HG03135 (cell line): ENCODE data around the gene ANKH.

Experiments used
- ATAC-seq: cut with Tn5 transposase; IDR thresholded peaks from one replicate; pipeline ENCODE4 v1.9.1; 2021; ENCODE audit warnings: mild to moderate bottlenecking, moderate library complexity; ENCODE audit not compliant: unreplicated experiment

ANKH gene

DNA sequence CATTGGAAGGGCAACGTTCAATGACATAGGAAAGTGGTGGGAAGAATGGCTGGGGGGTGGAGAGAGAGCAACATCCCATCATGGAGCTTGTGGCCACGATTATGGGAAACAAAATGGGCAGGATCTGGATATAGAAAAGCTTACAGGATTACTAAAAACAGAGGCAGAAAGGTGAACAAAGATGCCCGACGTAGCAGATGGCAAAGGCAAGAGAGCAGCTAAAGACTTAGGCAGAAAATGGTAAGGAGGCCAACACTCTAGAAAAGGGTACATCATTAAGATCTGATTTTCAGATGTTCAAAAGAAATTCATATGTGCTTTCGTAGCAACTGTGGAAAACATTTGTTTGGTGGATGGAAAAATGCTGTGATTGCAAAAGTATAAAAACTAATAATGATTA is 104.5 kb downstream of the ANKH start:
- ATAC-seq: no peak

DNA sequence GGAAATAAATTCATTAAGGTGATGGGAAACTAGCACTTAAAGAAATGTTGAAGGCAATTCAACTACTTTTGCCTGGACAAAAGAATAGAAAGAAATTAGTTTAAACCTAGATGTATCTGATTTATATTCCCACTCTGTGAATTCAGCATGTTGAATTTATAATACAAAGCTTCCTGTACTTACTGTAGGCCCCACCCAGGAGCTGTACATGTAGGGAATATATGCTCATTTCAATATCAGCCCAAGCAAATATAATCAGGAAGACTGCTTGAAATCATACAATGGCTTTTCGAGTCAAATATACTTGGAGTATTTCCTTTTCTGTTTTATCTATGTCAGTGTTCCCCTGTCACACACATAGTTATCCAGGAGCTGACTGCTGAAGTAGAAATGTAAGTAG is 105.0 kb downstream of the ANKH start:
- ATAC-seq: no peak

DNA sequence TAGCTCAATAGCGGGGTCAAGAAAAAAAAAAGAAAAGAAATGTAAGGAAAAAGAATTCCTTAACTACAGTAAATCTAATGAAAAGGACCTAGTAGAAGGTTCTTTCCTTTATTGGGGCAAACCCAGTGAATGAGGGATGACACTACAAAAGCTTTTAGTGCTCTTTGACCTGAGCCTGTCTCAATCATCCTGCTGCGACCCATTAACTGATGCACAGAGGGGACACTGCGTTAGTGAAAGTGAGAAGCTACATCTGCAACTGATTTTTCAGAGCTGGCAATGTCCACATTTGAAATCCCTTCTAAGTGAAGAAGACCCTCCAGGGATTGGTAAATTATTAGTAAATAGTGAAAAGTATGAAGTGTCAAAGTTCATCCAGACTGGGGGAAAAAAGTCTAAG is 106.0 kb downstream of the ANKH start:
- no peak for ATAC-seq

DNA sequence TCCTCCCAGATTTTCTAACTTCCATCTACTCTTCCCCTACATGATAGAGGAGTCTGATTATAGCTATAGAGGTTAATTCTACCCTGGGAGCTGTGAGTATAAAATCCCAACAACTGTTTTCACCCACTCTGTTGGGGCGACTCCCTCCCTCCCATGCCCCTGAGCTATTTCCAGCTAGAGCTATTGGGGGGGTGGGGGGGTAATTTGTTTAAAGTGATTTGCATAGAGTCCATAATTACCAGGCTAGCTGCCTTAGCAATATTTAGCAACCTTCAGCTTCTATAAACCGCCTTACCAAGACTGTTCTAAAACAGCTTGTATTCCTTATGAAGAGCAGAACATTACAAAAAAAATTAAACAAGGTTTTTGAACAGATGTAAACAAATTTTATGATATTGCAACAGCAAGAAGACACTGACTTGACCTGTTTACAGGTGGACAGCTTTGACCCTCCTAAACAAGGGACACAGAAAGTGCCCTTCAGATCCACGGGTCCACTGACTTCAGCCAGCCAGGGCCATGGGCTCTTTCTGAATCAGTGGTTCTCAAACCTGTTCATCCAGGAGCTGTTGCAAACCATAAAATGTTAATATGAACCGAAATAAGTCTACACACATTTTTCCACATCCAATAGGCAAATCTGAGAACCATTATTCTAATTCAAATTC is 108.9 kb downstream of the ANKH start:
- ATAC-seq: no peak

DNA sequence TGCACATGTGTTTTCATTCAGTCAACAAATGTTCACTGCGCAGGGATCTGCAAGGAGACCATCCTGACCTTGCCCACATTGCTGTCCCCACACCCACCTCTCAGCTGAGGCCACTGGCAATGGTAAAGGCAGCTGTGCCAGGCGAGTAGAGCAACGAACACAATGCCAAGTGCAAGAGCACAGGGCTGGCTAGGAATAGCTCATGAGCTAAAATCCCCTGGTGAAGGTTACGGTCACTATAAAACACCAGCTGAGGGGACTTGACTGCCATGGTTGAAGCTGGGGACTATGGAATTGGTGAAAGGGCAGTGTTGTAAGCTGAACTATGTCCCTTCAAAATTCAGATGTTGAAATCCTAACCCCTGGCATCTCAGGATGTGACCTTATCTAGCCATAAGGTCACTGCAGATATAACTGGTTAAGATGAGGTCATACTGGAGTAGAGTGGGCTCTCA is 111.0 kb downstream of the ANKH start:
- ATAC-seq: no peak

DNA sequence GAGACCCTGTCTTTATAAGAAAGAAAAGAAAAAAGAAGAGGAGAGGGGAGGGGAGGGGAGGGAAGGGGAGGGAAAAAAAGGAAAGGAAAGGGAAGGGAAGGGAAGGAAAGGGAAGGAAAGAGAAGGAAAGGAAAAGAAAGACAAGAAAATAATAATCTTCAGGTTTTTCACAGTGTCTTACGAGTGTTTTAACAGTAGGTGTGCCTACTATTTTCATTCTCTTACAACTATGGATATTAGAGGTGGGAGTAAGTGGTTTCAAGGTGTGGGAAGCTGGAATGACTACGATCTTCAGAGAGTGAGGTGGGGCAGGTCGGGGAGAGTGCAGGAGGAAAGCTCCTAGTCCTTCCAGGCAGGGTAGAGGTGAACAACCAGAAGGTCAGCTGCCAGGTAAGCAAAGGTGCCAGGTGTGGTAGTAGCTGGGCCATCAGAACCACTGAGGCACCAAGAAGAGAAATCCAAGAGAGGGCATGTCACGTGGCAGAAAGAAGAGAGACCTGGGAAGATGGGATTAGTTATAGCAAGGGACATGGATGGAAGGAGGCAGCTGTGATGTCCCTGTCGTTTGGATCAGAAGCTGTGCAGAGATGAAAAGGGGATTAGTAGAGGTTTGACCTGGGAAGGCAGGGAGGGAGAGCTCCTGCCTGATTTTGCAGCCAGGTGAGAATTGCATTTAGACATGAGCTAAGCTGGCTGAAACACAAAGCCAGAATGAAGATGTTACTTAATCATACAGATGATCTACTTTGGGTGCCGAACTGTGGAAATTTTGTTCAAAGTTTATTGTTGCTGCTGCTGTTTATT is 111.6 kb downstream of the ANKH start:
- ATAC-seq: no peak

DNA sequence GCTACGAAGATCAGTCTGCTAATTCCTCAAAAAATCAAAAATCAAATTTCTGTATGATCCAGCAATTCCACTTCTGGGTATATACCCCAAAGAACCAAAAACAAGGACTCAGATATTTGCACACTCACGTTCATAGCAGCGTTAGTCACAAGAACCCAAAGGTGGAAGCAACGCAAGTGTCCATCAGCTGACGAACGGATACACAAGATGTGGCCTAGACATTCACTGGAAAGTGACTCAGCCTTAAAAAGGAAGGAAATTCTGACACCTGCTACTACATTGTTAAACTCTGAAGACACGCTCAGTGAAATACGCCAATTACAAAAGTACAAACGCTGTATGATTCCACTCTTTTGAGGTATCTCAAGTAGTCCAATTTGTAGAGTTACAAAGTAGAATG is 113.7 kb downstream of the ANKH start:
- ATAC-seq: no peak

DNA sequence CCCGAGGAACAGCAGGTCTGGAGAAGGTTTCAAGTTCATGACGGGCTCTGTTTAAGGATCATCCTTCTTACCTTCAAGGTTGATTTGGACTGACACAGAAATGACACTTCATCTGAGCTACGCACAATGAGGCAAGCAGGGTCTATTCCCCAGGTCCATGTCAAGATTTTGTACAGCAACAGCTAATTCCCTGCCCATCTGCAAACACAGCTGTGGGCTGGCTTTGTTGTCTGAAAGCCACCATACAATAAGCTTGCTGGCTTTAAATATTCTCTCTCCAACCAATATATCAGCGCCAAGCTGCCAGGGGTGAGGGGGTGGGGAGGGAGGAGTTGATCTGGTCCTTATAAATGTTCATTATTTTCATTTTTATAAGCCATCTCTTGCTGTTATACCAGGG is 115.1 kb downstream of the ANKH start:
- ATAC-seq: no peak

DNA sequence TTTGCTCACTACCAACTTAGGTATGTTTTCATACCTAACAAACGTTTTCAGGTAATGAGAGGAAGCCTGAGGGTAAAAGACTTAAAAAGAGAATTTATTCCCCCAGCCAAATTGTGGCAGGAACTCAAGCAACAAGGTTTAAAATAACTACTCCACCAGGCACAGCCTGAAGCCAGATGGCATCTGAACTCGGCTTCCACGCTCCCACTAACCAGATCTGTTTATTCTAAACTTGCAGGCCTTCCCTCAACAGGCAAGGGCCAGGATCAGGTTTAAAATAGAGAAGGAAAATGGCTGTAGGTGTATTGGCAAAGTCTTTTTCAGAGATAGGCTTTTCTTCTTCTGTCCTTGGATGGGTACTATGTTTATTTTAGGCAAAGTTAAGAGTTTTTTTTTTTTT is 117.6 kb downstream of the ANKH start:
- no peak for ATAC-seq

DNA sequence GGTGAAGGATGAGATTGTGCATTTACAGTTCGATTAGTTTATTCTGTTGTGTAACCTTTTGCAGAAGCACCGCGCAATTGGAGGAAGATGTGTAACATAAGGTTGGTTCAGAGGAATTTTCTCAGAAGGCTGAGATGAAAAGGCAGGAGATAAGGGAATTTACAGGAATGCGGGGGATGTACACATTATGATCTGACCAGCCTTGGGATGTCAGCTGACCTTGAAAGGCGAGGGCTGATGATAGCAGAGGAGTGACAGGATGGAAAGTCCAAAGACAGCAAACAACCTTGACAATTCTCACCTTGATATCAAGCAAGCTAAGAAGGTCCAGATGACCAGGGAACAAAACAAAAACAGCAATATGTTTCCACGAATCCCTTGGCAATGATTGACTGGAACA is 118.3 kb downstream of the ANKH start:
- no peak for ATAC-seq

DNA sequence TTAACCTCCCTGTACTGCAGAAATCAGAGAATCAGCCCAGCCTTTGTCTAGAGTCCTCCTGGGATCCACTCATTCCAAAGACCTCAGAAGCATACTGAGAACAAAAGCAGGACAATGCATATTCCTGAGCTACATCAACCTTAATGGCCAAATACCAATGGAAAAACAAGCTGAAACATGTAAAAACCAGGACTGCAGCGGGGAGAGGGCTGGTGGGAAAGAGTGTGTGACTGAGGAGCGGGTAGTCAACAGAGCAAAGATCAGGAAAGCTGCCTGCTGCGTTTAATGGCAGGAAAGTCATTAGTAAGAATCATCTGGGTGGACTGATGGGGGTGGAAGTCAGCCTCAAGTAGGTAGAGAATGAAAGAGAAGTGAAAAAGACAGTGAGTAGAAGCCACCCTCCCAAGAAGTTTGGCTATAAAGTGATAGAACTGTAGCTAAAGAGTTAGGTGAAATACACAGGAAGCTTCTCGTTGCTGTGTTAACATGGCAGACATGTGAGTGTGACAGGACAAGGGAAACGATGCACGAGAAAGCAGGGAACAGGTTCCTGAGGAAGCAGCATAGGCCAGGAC is 119.0 kb downstream of the ANKH start:
- no peak for ATAC-seq

DNA sequence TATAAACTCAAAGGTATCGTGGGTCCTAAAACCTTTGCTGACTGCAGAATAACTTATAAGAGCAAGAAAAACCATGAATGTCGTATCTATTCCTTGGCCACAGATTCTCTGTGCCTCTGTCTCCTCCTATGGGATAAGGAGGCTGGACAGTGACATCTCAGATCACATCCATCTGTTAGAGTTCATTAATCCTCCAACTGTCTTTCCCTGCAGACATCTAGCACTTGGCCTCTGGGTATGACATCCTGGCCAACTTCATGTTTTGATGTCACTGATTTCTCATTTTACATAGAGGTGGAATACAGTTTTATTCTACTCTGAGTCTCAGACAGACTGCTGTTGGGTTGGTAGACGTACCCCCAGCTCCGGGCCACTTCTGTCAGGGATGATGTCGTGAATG is 120.9 kb downstream of the ANKH start:
- no peak for ATAC-seq

DNA sequence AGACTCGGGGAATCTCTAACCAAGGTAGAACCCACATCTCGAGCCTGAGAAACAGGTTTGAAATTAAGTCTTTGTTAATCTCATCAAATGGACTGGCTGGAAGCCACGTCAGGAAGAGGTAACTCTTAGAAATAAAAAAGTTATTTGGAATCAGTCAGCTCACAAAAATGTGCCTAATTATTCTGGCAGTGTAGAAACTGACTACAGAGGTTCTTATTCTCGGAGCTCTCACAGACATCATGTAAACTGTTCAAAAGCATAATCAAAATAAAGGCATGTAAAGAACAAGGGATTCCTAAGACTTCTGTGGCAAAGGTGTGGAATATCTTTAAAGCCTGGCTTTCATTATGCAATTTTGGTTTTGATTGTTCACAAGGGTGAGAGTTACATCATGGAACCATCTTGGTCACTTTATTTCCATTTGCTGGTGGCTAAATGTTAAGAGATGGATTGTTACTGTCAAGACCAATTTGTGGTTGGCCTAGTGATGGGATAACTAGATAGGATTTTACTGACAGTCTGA is 121.9 kb downstream of the ANKH start:
- ATAC-seq: no peak

DNA sequence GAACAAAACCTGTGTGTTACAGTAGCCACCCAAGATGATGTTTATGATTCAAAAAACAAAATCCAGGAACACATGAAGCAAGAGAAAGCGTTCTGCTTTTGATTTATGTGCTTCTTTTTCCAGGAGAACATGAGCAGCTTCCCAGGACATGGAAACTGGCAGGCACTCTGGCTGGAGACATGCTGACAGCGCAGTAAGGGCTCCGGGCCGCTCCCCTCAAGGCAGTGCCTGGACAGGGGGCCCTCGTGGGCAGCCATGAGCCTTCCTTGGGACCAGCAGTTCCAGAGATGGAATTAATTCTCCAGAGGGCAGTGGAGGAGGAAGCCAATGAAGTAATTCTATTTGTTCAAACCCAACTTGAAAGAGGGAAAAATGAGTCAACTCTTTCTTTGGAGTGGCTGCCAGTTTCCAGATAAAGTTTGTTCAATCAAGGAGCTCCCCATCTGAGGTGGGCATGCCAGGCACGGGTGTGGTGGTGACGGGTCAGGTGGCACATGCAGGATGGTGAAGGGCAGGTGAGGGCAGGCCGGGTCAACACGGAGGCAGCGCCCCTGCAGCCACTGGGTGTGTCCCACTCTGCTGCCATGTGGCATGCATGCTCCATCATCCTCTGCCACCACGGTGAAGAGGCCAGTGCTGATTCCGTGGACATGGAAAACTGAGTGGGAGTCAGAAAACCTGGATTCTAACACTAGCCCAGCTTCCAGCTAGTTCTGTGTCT is 123.2 kb downstream of the ANKH start:
- no peak for ATAC-seq

DNA sequence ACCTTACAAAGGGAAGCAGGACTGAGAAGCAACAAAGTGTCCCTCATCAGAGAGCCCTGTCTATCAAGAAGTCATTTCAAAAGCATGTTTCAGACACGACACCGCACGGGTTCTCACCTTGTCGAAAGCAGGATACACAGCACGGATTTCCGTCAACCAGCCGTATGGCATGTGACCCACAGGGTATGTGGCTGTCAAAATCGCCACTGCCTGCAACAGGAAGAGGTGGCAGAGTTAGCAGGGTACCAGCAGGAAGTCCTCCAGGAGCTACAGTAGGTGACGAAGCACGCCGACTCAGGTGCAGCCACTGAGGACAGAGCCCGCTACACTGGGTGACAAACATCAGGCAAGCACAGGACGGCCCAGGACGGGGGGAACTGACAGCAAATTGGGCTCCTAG is 125.8 kb downstream of the ANKH start:
- ATAC-seq: no peak

DNA sequence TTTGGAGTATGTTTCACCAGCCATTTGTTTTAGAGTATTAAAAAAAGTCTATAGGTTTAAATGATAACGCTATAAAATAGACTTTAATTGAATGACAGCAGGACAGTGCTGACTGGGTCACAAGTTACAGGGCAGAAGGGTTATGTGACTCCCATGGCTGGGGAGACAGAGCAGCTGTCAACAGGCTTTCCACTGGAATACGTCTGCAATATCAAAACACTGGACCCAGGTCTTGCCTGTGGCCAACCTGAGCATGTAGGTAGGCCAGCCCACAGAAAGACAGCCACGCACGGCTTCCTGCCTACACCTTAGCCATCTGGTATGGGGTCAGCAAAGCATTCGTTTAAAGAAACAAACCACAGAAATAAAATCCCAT is 126.4 kb downstream of the ANKH start:
- no peak for ATAC-seq

DNA sequence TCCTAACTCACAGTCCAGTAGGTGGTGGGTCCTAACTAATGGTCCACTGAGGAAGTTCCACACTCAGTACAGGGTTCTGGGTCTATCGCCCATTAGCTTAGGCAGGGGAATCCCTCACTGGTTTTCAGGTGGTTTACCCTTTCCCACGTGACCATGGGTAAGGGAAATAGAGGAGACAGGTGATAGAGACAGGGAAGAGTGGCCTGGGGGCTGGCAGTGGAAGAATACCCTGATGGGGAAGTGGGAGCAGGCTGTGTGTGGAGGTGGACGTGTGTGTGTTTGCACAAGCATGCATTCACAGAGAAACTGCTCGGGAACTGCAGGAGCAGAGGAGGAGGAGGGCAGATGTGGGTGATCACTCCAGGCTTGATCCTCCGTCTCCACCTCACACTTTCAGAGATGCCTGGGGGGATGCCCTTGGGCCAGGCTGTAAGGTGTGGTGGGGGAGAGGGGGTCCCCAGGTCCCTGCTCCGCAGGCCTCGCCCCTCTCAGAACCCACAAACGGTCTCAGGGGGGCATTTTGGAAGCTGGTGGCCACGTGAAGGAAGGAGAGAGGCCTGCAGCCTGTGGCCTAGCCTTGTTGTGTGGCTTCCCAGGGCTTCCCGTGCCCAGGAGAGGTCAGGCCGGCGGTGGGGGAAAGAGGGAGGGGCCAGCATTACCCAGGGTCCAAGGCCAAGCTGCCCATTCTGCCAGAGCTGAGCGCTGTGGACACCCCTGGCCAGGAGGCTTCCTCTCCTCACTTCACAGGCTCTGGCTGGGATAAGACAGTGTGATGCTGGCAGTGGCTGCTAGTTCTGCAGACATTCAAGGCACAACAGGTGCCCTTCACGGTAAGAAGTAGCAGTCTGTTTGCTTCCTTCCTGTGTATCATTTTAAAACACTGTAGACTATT is 127.0 kb downstream of the ANKH start:
- ATAC-seq: no peak

DNA sequence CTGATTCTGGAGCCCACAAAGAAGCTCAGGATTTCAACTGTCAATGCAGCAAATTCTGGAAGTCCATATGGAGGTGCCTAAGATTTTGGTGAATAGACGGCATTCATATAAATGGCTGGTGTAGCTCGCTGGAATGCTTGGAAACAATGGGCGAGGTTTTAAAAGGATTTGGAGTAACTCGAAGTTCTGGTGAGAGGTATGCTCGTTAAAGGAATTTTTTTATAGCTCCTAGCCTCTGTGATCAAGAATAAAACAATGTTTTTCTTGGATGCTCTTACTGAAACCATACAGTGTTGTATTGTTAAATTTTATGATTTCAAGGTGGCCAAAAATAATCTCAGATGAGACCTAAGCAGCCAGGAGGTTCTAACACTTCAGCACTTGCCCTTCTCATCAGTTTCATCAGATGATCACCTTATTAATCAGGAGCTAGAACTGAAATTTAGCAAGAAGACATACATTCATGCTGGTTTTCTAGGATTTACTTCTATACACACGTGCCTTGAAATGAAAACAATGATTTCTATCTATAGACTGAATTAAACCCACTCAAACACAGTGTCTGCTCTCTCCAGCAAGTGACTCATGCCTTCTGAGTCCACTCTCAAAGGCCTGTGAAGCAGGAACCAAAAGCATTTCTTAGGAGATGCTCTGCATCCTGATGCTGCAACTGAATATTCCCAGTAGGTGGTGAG is 127.8 kb downstream of the ANKH start:
- no peak for ATAC-seq

DNA sequence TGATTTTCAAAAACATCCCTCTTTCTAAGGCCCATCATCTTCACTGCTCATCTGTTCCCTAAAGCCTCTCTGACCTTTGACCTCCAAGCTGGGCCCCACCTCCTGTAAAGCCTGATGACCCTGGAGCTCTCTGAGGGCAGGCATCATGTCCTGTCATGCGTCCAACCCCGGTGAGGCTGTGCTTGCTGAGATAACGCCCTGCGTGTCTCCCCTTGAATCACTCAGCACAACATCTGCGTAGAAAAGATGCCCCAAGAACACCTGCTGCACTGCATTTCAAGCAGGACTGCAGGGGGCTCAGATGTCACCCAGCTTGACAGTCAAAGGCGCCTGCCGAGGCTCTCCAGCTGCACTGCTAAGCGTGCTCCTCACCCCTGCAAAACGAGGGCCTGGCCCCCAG is 129.1 kb downstream of the ANKH start:
- ATAC-seq: no peak
